NCI-H2107 (cell line): ENCODE results near the gene P4HA2.

Experiments
- DNase-seq: peaks from one replicate; lab custom pipeline; 2025; lab: John Stamatoyannopoulos, UW

P4HA2 gene

GRCh38 chr5:132264546-132265335 lies 37.1 kb upstream of the P4HA2 start:
- DNase-seq = no peak

DNA sequence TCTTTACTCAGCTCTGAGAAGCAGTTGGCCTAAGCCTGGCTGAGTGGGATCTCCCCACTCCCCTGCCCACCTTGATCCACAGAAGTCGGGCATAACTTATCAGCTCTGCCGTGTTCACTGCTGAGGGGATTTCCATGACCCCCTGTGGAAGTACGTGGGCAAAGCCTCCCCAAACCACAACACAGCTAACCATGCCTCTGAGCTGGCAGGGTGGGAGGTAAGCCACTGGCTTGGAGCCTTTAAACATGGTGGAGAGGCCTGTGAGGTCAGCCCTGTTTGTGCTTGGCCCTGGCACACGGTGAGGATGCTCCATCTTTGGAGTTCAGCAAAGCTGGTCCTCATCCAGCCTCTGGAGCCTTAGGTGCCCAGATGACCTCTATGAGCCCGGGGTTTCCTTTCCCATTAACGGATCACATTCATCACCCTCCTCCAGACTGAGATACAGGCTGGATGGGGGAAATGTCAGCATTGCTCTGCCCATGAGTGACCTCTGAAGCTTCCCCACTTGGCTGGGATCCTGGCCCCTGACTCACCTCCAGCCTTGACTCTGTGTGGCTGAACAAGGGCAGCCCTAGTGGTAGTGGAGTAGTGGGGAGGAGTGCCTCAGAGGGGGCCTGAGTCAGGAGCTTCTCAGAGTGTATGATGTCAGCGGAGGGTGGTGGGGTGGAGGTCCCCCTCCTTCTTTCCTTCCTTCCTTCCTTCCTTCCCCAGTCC lies 36.1 kb upstream of the P4HA2 start:
- no peak for DNase-seq

DNA sequence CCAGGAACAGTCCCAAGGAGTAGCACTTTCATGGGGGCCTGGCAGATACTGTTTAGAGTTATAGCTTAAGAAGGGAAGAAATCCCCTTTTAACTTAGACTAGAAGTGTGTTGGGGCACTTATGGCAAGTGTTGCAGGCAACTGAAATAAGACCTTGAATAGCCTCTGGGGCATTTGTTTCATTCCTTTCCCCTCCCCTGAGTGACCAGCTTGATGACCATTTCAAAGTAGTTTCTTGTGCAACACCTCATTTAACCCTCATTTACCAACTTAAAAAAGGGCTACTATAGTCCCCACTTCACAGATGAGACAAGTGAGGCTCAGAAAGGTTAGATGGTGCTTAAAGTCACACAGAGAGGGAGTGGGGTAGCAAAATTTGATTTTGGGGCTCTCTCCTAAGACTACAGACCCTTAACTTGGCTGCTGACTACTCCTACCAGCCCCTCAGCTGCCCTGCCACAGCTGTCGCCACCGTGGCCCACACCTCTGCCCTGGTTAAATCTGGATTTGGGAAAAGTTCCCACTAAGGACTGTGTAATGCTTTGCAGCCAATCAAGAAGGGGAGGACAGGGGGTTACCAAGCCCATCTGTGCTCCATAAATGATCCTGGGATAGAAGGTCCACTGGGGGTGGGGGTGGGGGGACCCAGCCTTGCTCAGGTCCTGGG lies 35.4 kb upstream of the P4HA2 start:
- DNase-seq = no peak

GRCh38 chr5:132261881-132262845 lies 34.5 kb upstream of the P4HA2 start:
- no peak for DNase-seq

GRCh38 chr5:132260714-132261551 lies 33.3 kb upstream of the P4HA2 start:
- DNase-seq = no peak

GRCh38 chr5:132260051-132260450 lies 32.4 kb upstream of the P4HA2 start:
- no peak for DNase-seq

GRCh38 chr5:132259069-132259851 lies 31.6 kb upstream of the P4HA2 start:
- no peak for DNase-seq

DNA sequence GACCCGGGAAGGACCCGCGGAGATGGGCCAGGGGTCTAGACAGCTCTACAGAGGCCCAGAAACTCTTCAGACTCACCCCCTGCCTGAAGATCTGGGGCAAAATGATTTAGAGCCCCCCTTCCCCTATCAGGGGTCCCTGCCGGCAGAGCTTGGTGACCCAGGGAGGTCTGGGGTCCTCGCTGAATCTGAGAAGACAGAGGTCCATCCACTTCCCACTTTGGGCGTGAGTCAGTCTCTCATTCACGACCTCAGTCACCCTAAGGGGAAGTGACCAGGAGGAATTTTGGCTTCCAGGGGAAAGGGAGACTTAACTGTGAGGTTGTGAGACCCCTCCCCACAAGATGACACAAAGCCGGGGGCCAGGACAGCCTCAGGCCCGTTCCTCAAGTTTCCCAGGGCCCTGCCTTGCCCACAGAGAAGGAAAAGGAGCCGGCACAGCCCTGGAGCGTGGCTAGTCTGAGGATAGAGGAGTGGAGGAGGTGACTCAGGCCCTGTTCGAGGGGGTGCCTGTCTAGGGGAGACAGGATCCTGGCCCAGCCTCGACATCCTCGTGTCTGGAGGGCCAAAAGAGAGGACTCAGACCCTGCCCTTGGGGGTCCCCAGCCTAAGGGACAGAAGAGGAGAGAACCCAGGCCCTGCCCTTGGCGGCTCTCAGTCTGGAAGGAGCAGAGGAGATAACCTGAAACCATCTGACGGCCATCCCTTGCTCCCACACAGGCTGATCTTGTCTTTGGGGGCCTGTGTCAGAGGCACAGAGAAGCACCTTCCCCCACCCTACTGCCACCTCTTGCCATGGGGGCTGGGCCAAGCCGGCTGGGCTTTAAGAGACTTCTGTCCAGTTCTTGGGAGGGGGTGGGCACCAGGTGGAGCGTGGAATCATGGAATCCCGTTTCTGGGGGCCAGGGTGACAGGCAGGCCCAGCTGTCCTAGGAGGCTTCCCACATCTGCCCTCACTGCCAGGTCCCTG lies 30.7 kb upstream of the P4HA2 start:
- no peak for DNase-seq

- DNase-seq = no peak
These were observed 29.8 kb upstream of the P4HA2 start, which contains the start of gene PDLIM4 for GRCh38 chr5:132257131-132258101. PDLIM4 (plus strand) TSS chr5:132257696; CDS start chr5:132257735, 39 bp downstream.

GRCh38 chr5:132256783-132257130 lies 29.1 kb upstream of the P4HA2 start:
- no peak for DNase-seq

DNA sequence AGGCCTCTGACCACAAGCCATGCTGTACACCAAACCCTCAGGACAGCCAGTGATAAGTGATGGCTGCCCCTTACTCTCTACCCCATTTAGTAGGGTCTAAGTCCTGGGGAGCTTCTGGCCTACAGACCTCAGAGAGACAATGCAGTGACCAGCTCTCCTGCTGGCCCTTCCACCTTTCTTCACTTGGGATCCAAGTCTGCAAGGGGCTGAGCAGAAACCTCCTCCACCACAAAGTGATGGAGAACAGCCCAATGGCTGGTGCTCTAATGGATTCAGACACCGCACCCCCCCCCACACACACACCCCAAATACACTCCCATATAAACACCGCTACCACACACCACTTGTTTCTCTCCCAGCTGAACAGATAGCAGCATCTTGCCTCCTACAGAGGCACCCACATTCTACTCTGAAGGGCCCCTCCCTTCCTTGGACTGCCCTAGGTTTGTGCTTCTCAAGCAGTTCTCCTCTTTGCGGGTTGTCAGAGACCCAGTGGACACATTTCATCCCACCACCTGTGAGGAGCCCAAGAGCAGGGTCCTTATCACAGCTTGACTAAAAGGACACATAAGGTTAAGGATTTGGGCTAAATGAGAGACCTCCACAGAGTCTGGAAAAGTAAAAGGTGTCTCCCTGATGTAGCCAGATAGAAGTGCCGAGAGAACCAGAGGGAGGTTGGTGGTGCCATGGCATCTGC lies 28.6 kb upstream of the P4HA2 start:
- DNase-seq = no peak

- DNase-seq = no peak
These were observed 26.8 kb upstream of the P4HA2 start for GRCh38 chr5:132254321-132254977.

DNA sequence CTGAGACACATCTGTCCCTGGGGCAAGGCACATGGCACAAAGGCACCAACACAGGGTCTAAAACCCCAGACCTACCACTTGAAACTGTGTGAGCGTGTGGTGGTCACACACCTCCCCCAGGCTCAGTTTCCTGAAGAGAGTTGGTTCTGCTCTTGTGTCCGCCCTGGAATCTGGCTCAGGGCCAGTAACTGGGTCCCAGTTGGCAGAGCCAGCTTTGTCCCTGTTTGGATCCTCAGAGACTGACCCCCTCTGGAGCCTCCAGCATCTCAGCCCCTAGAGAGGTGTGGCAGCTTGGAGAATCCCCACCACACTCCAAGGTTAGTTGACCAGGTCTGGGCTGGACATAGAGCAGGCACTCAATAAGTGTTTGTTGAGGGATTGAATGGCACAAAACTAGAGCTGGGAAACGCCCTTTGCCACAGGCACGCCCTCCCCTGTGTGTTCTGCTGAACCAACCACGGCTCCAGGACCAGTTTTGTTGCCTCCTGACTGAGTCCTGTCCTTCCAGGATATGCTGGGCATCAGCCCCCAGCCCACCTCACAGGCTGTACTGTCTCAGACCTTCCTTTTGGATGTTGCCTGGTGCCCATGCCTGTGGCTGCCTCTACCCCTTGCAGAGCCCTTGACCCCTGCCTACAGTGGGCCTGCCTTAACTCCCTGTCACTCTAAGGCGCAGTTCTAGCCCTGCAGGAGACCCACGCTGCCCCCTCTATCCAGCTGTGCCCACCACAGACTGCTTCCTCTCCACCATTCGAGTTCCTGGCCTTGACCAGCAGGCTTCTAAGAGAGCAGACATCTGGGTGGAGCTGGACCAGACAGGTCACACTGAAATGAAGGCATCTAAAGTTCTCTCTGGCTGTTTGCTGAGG lies 26.0 kb upstream of the P4HA2 start:
- DNase-seq = no peak

DNA sequence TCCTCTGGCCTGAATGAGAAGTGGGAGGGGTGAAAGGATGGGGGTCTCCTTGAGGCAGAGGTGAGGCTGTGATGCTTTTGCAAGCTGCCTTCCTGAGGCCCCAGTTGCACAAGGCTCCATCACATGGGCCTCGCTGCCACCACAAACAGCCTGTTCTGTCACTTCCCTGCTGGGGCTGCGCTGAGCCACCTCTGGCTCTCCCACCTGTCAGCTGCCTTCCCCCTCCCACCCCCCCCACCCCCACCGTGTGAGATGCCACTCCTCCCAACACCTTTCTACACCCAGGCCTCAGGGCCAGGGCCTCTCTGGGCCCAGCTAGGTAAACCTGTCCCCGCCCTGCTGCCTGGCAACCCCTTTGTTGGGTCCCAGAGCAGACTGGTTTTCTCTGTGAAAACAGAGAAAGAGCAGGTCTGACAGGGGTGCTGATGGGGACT lies 25.4 kb upstream of the P4HA2 start:
- DNase-seq = no peak

GRCh38 chr5:132251220-132251725 lies 23.6 kb upstream of the P4HA2 start:
- no peak for DNase-seq
